ENCODE data around the gene RPA3.

RPA3 gene

GRCh38 chr7:7618410-7618809, 100.0 kb downstream of the RPA3 start:
- no peak for DNase-seq (ENCODE audit: extremely low read depth, low read depth)
- H3K4me3 ChIP-seq (replicated peaks; ENCODE audit: low read depth, low read length), result no peak overlapping the region
- no peak for TF ChIP-seq CTCF (IDR thresholded peaks at IDR 0.05; ENCODE audit: low read depth, low read length, missing control alignments)

- no peak overlapping the region for H3K4me3 ChIP-seq (replicated peaks; ENCODE audit: low read depth, low read length)
- no peak for DNase-seq (ENCODE audit: extremely low read depth, low read depth)
- TF ChIP-seq CTCF (IDR thresholded peaks at IDR 0.05; ENCODE audit: low read depth, low read length, missing control alignments), result no peak
Measured at GRCh38 chr7:7617550-7617949, 100.9 kb downstream of the RPA3 start.

- no peak for TF ChIP-seq CTCF (IDR thresholded peaks at IDR 0.05; ENCODE audit: low read depth, low read length, missing control alignments)
- H3K4me3 ChIP-seq (replicated peaks; ENCODE audit: low read depth, low read length), result no peak overlapping the region
- no peak for DNase-seq (ENCODE audit: extremely low read depth, low read depth)
Measured at GRCh38 chr7:7614018-7614741, 104.2 kb downstream of the RPA3 start.

GRCh38 chr7:7613210-7613609, 105.2 kb downstream of the RPA3 start:
- H3K4me3 ChIP-seq (replicated peaks; ENCODE audit: low read depth, low read length), result no peak overlapping the region
- no peak for DNase-seq (ENCODE audit: extremely low read depth, low read depth)
- no peak for TF ChIP-seq CTCF (IDR thresholded peaks at IDR 0.05; ENCODE audit: low read depth, low read length, missing control alignments)

- DNase-seq (ENCODE audit: extremely low read depth, low read depth), result no peak
- TF ChIP-seq CTCF (IDR thresholded peaks at IDR 0.05; ENCODE audit: low read depth, low read length, missing control alignments), result no peak
- no peak overlapping the region for H3K4me3 ChIP-seq (replicated peaks; ENCODE audit: low read depth, low read length)
Measured at GRCh38 chr7:7612519-7612918, 105.9 kb downstream of the RPA3 start.

- no peak for TF ChIP-seq CTCF (IDR thresholded peaks at IDR 0.05; ENCODE audit: low read depth, low read length, missing control alignments)
- DNase-seq (ENCODE audit: extremely low read depth, low read depth), result no peak
- H3K4me3 ChIP-seq (replicated peaks; ENCODE audit: low read depth, low read length), result no peak overlapping the region
Measured at GRCh38 chr7:7609330-7609729, 109.1 kb downstream of the RPA3 start.

- no peak for DNase-seq (ENCODE audit: extremely low read depth, low read depth)
- H3K4me3 ChIP-seq (replicated peaks; ENCODE audit: low read depth, low read length), result no peak overlapping the region
Measured at GRCh38 chr7:7607010-7607409, 111.4 kb downstream of the RPA3 start.

More at GRCh38 chr7:7607010-7607409, 111.4 kb downstream of the RPA3 start:
- no peak for TF ChIP-seq CTCF (IDR thresholded peaks at IDR 0.05; ENCODE audit: low read depth, low read length, missing control alignments)

Data from HFF-Myc (cell line).